KMS-11 (cell line): Measurements from ENCODE around the gene PDS5A.
"Not testable (repeated sequence)": the region's sequence is repeated elsewhere in the genome, so short reads cannot be mapped to it uniquely, and the experiment has no call there.

Experiments used
- H2AFZ ChIP-seq: fragments of 200-600 bp; sonication (generic); 2 replicates; pipeline ENCODE4 v1.6.1; 2016; ENCODE audit warnings: antibody characterized with exemption, mixed run types, low read depth
- H3K27ac ChIP-seq: fragments of 200-600 bp; sonication (generic); 2 replicates; pipeline ENCODE4 v1.6.1; 2016; ENCODE audit warnings: mild to moderate bottlenecking, mixed run types
- H3K27me3 ChIP-seq: fragments of 200-600 bp; sonication (generic); 2 replicates; pipeline ENCODE4 v1.6.1; 2017; ENCODE audit warnings: mild to moderate bottlenecking, low read depth, mixed run types, moderate library complexity; ENCODE audit not compliant: insufficient read depth
- H3K36me3 ChIP-seq: fragments of 200-600 bp; sonication (generic); 2 replicates; pipeline ENCODE4 v1.6.1; 2017; ENCODE audit warnings: mild to moderate bottlenecking, mixed run types; ENCODE audit not compliant: insufficient read depth
- H3K4me1 ChIP-seq: fragments of 200-600 bp; sonication (generic); 2 replicates; pipeline ENCODE4 v1.6.1; 2016; ENCODE audit warnings: mild to moderate bottlenecking, low read depth, mixed run types; ENCODE audit not compliant: poor library complexity, severe bottlenecking
- H3K4me2 ChIP-seq: fragments of 200-600 bp; sonication (generic); 2 replicates; pipeline ENCODE4 v1.7.0; 2016; ENCODE audit warnings: mild to moderate bottlenecking, mixed run types
- H3K4me3 ChIP-seq: fragments of 200-600 bp; sonication (generic); IDR thresholded peaks from 2 replicates; pipeline ENCODE4 v1.6.1; 2017; ENCODE audit warnings: low read depth, low read length, mixed read lengths; ENCODE audit not compliant: insufficient read depth
- H3K79me2 ChIP-seq: fragments of 200-600 bp; sonication (generic); 2 replicates; pipeline ENCODE4 v1.6.1; 2016; ENCODE audit warnings: low read depth, mixed run types; ENCODE audit not compliant: insufficient read depth
- H3K9ac ChIP-seq: fragments of 200-600 bp; sonication (generic); 2 replicates; pipeline ENCODE4 v1.6.1; 2016; ENCODE audit warnings: mild to moderate bottlenecking, mixed run types
- H4K20me1 ChIP-seq: fragments of 200-600 bp; sonication (generic); 2 replicates; pipeline ENCODE4 v1.6.1; 2016; ENCODE audit warnings: mild to moderate bottlenecking, mixed run types; ENCODE audit not compliant: insufficient read depth
- CTCF ChIP-seq: fragments of 200-600 bp; sonication (generic); conservative IDR thresholded peaks from 2 replicates; pipeline ENCODE4 v1.6.1; 2017; ENCODE audit warnings: low read depth, mild to moderate bottlenecking, antibody characterized with exemption, low read length, moderate library complexity, mixed read lengths

PDS5A gene

GRCh38 chr4:39994406-39994805, 16.7 kb upstream of the PDS5A start:
- no peaks in the 10 kb centered on the region for H3K27me3 ChIP-seq
- no peak overlapping the region for H3K4me3 ChIP-seq
- H3K4me2 ChIP-seq, result no peak overlapping the region
- H2AFZ ChIP-seq, result no peak overlapping the region
- H4K20me1 ChIP-seq, result no peaks in the 10 kb centered on the region
- H3K9ac ChIP-seq, result no peak overlapping the region
- no peaks in the 10 kb centered on the region for H3K79me2 ChIP-seq
- no peak for TF ChIP-seq CTCF
- H3K27ac ChIP-seq, result no peak overlapping the region
- H3K4me1 ChIP-seq, result no peaks in the 10 kb centered on the region
- H3K36me3 ChIP-seq, result no peaks in the 10 kb centered on the region

- H3K4me2 ChIP-seq, H3K9ac ChIP-seq, H3K4me1 ChIP-seq, H3K27me3 ChIP-seq, H3K79me2 ChIP-seq, H2AFZ ChIP-seq, H3K27ac ChIP-seq, H4K20me1 ChIP-seq, H3K36me3 ChIP-seq, H3K4me3 ChIP-seq: not testable (repeated sequence)
These were observed 11.7 kb upstream of the PDS5A start for GRCh38 chr4:39989381-39989780.

DNA sequence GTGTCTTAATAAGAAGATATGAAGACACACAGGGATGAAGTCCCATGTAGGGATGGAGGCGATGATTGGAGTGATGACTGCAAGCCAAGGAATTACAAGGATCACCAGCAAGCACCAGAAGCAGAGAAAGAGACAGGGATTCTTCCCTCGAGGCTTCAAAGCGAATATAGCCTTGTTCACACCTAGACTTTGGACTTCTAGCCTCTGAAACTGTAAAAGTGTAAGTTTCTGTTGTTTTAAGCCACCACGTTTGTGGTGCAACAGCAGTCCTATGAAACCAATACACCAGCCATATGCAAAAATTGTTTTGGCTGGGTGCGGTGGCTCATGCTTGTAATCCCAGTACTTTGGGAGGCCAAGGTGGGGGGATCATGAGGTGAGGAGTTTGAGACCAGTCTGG, 9.8 kb upstream of the PDS5A start:
- peaks cover 6% of the 10 kb centered on the region for H3K4me1 ChIP-seq
- H3K27me3 ChIP-seq, result no peaks in the 10 kb centered on the region
- H3K27ac ChIP-seq, result no peak overlapping the region
- H3K4me3 ChIP-seq, result no peak overlapping the region
- H3K4me2 ChIP-seq, result no peak overlapping the region
- H2AFZ ChIP-seq, result no peak overlapping the region
- H4K20me1 ChIP-seq, result no peaks in the 10 kb centered on the region
- no peak for TF ChIP-seq CTCF
- H3K36me3 ChIP-seq, result no peaks in the 10 kb centered on the region
- H3K9ac ChIP-seq, result no peak overlapping the region
- no peaks in the 10 kb centered on the region for H3K79me2 ChIP-seq

- Histone ChIP-seq H3K9ac (no peak overlapping the region), H3K27me3 (no peaks in the 10 kb centered on the region), H3K4me1 (peaks cover 20% of the 10 kb centered on the region), H2AFZ (no peak overlapping the region), H4K20me1 (no peaks in the 10 kb centered on the region), H3K27ac (no peak overlapping the region), H3K79me2 (peaks cover 32% of the 10 kb centered on the region), H3K36me3 (no peaks in the 10 kb centered on the region), H3K4me2 (no peak overlapping the region), H3K4me3 (no peak overlapping the region)
- TF ChIP-seq CTCF, result no peak
These were observed 1.2 kb upstream of the PDS5A start for GRCh38 chr4:39978904-39979303.

- H2AFZ ChIP-seq, result peak overlapping the region; percentile 93
- peak overlapping the region; percentile 22; the same call in 1 of the 2 replicates for H3K9ac ChIP-seq
- no peak for TF ChIP-seq CTCF
- H3K4me3 ChIP-seq, result no peak overlapping the region
- no peaks in the 10 kb centered on the region for H3K27me3 ChIP-seq
- no peak overlapping the region for H3K4me2 ChIP-seq
- H3K27ac ChIP-seq, result peak overlapping the region; percentile 55
- H3K79me2 ChIP-seq, result peaks cover 38% of the 10 kb centered on the region
- H3K4me1 ChIP-seq, result peaks cover 20% of the 10 kb centered on the region
- H4K20me1 ChIP-seq, result no peaks in the 10 kb centered on the region
- no peaks in the 10 kb centered on the region for H3K36me3 ChIP-seq
These were observed 666 bp upstream of the PDS5A start for GRCh38 chr4:39978378-39978775.
